GM18870 (cell line): Measurements from ENCODE around the gene NEURL1.

Experiments used
- ATAC-seq: cut with Tn5 transposase; IDR thresholded peaks from one replicate; pipeline ENCODE4 v1.9.1; 2021; ENCODE audit warnings: moderate library complexity; ENCODE audit not compliant: unreplicated experiment

NEURL1 gene

DNA sequence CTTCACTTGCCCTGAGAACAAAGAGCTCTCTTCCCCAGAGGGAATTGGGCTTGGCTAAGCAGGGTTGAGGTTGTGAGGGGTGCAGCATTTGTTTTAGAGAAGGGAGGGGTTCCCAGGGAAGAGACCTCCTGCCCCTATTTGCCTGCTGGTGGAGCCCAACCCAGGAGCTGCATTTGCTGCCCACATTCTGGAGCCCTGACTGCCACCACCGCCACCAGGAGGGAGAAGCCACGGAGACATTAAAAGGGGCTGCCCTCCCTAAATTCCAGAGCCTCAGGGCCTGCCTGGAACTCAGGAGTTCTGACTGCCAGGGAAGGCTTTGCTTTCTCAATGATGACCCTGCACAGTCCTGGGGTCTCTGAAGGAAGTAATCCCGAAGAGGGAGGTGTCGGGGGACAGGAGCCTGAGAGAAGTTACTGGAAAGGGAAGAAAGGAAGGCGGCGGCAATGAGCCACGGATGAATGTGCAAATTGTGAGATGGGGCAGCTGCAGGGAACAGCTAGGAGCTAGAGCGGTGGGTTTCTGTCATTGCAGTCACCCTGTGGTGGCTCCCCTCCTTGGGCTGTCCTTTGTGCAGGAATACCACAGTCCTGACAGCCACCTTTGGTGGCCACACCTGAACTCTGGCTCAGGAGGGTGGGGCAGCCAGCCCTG is 51.3 kb downstream of the NEURL1 start:
- no peak for ATAC-seq

GRCh38 chr10:103545366-103545765 is 51.9 kb downstream of the NEURL1 start:
- no peak for ATAC-seq

DNA sequence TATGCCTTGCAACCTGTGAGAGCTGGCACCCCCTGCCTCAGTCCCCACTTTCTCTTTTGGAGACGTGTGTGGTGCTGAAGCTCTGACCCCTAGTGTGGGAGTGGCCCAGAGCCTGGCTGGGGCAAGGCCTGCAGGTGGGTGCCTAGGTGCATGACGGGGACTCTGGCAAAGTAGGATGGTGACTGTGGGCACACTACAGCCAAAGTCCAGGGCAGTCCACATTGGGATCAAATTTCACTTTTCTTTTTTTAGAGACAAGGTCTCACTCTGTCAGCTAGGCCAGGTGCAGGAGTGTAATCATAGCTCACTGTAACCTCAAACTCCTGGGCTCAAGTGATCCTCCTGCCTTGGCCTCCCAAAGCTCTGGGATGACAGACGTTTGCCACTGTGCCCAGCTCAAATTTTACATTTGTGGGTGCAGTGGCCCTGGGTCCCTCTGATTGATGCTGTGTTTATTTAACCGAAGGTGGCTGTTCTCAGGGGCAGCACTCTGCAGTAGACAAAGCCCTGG is 52.3 kb downstream of the NEURL1 start:
- no peak for ATAC-seq

DNA sequence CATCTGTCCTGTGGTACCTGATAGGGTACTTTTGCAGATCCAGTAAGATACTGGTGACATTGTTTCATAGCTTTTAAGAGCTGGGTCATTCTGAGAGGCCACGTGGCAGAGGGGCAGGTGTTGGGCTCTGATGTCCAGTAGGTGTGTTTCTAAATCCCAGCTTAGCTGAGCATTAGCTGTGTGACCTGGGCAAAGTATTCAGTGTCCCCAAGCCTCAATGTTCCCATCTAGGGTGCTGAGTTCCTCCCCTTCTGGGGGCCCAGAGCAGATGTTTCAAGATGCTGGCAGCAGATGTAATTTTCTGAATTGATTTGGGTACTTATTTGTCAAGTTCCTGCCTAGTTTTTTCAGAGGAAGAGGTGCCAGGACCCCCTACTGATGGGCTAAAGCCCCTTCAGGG is 52.9 kb downstream of the NEURL1 start:
- ATAC-seq: no peak

DNA sequence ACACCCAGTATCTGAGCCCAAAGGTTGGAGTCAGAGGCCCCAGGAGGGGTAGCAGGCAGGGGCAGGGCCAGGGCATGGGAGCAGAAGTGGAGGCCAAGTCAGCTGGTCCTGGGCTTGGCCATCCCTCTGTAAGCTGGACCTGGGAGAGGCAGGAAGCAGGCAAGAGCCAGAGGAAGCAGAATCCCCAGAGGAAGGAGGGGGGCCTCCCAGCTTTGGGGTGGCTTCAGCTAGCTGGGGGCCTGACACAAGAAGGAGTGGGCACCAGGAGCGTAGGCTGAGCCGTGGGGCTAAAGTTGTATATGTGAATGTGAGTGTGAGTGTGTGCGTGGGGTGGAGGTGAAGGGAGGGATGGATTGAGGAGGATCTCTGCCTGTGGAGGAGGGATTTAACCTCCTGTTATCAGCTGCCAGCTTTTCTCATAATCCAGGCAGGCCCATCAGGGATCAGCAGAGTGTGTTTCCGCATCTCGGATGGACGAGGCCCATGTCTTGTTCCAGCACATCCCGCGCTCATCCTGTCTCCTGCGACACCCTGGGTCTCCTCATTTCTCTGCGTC is 54.0 kb downstream of the NEURL1 start:
- ATAC-seq: no peak

GRCh38 chr10:103548006-103548405 is 54.5 kb downstream of the NEURL1 start:
- ATAC-seq: no peak

GRCh38 chr10:103548581-103549348 is 55.3 kb downstream of the NEURL1 start:
- ATAC-seq: no peak

- ATAC-seq: no peak
These were observed 55.8 kb downstream of the NEURL1 start for GRCh38 chr10:103549349-103549685.

- ATAC-seq: no peak
These were observed 56.7 kb downstream of the NEURL1 start for GRCh38 chr10:103550229-103550628.

DNA sequence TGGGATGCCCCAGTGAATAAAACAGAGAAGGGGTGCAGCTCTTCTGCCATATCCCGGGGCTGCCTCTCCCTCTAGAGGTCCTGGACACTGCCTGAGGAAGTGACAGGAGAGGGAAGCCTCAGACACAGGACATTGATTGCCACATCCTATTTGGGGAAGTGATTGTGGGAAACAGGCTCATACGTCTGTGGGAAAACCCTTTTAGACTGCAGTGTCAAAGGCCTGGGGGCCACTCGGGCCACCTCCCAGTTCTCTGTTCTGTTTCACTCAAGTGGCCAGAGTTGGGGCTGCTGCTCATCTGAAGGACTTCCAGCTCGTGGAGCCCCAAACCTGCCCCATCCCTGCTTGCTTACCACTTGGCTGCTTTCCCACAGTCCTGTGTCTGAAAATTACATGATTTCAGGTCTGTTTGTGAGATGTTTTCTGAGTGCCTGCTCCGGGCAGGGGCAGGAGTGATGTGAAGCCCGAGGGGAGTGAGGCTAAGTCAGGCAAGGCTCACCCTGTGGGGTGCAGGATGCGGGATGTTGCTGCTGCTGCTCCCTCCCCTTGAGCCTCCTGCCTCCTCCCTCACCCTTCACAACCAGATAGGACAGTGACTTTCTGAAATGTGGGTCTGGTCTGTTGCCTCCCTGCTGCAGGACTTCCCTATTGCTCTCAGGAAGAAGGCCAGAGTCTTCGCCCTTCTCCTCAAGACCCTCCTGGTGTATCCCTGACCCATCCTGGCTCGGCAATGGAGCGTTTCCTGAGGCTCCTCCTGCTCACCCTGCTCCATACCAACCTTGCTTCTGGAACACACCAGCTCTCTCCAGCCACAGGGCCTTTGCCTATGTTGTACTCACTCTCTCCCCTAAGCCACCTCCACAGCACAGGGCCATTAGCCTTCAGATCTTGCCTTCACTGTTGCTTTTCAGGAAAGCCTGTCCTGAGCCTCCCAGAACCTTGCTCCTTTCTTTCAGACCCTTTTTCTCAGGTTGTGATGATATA is 58.4 kb downstream of the NEURL1 start:
- ATAC-seq: no peak

GRCh38 chr10:103552856-103553742 is 59.6 kb downstream of the NEURL1 start:
- ATAC-seq: no peak

GRCh38 chr10:103553743-103554487 is 60.4 kb downstream of the NEURL1 start:
- no peak for ATAC-seq

DNA sequence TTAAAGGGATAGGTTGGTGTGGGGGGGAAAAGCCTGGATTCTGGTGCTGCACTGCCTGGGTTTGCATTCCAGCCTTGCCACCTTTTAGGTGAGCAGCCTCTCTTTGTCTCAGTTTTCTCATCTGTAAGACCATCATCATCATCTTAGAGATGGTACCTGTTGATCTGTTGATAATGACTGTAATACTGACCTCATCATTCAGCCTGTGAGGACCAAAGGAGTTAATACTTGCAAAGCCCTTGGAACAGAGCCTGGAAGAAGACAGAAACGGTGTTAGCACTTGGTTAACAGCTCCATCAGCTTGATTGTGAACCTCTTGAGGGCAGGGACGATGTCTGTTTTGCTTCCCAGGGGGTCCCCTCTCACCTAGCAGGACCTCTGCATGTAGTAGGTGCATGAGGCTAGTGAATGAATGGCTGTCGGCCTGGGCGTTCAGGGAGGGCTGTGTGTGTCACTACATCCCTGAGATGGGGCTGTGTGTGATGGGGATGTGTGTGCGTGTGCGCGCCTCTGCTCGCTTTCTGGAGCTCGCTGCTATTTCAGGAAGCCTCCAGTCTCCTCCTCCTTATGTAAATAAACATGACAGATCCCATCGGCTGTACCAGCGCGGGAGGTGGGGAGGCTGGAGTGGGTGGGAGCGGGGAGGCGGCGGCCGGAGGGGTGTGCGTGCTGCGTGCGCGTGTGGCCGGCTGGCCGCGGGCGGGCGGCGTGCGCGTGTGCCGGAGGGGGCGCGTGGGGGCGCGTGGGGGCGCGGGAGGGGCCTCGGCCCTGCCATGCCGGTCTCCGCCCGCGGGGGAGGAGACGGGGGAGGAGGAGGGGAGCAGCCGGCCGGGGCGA is 61.2 kb downstream of the NEURL1 start:
- no peak for ATAC-seq

GRCh38 chr10:103555325-103555649 is 61.8 kb downstream of the NEURL1 start:
- no peak for ATAC-seq

GRCh38 chr10:103555712-103556111 is 62.2 kb downstream of the NEURL1 start:
- no peak for ATAC-seq

GRCh38 chr10:103556383-103557007 is 63.0 kb downstream of the NEURL1 start:
- ATAC-seq: no peak

GRCh38 chr10:103557455-103557854 is 64.0 kb downstream of the NEURL1 start:
- ATAC-seq: no peak

DNA sequence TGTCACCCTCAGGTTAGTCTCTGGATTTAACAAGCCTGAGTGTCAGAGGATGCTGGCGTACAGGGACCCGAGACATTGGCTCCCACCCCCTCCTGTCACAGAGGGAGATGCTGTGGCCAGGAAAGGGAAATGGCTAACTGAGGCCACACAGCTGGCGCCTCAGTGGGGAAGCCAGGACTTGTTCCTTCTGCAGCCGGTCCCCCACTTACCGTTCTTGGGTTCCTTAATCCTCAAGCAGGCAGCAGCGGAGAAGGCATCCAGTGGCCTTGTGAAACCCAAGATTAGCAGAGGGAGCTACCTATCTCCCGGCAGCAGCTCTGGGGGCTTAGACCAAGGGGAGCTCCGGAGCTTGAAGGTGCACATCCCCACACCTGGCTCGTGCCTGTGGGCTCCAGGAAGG is 65.4 kb downstream of the NEURL1 start:
- no peak for ATAC-seq
